Amniotic epithelial cell (primary cell): ENCODE measurements around the gene NANOS3.

Experiments
- DNase-seq: peaks from one replicate; pipeline ENCODE4 v3.0.0-alpha.2; 2010; ENCODE audit warnings: low read depth

Gene NANOS3

GRCh38 chr19:13876834-13877233 lies at the start of gene NANOS3:
Gene NANOS3, plus strand, starts transcription at chr19:13877134. Its CDS starts 115 bp downstream, at chr19:13877249.
- no peak for DNase-seq

GRCh38 chr19:13827656-13828055 lies 49.3 kb upstream of the NANOS3 start:
- no peak for DNase-seq

- DNase-seq, result no peak
Measured at GRCh38 chr19:13830114-13830740, 46.7 kb upstream of the NANOS3 start.

GRCh38 chr19:13830741-13831536 lies 46.0 kb upstream of the NANOS3 start:
- no peak for DNase-seq

GRCh38 chr19:13831537-13832467 lies 45.1 kb upstream of the NANOS3 start:
- DNase-seq, result no peak

GRCh38 chr19:13833330-13834243 lies 43.3 kb upstream of the NANOS3 start:
- peak; percentile 78 for DNase-seq

GRCh38 chr19:13834244-13835069 lies 42.5 kb upstream of the NANOS3 start:
- DNase-seq, result peak; percentile 74

GRCh38 chr19:13835791-13836723 lies 40.9 kb upstream of the NANOS3 start:
- DNase-seq, result no peak

- DNase-seq, result no peak
Measured at GRCh38 chr19:13838435-13839129, 38.4 kb upstream of the NANOS3 start.

- DNase-seq, result peak; percentile 46
Measured at GRCh38 chr19:13839130-13839937, 37.6 kb upstream of the NANOS3 start.

GRCh38 chr19:13839938-13840304 lies 37.0 kb upstream of the NANOS3 start:
- DNase-seq, result no peak

GRCh38 chr19:13840305-13841085 lies 36.4 kb upstream of the NANOS3 start:
- no peak for DNase-seq

- no peak for DNase-seq
Measured at GRCh38 chr19:13841086-13841961, 35.6 kb upstream of the NANOS3 start.

- DNase-seq, result no peak
Measured at GRCh38 chr19:13841962-13842290, 35.0 kb upstream of the NANOS3 start.

- DNase-seq, result peak; percentile 51
Measured at GRCh38 chr19:13842291-13843103, 34.4 kb upstream of the NANOS3 start.
